Trophoblast cell (in vitro differentiated cells and primary cell): ENCODE data around the gene PPCDC.

Source experiments
- DNase-seq, 2 donors: peaks; one replicate each; pipeline ENCODE4 v3.0.0-alpha.2; 2016
- H2AFZ ChIP-seq: 2 replicates; pipeline ENCODE4 v1.6.1; 2013; ENCODE audit warnings: low read length, moderate library complexity, mild to moderate bottlenecking; ENCODE audit not compliant: insufficient read depth, poor library complexity
- H2AK5ac ChIP-seq: 2 replicates; pipeline ENCODE4 v1.6.1; 2013; ENCODE audit warnings: mild to moderate bottlenecking, low read length
- H2BK120ac ChIP-seq: 2 replicates; pipeline ENCODE4 v1.6.1; 2013; ENCODE audit warnings: low read length, mild to moderate bottlenecking, moderate library complexity; ENCODE audit not compliant: insufficient read depth, poor library complexity
- H2BK12ac ChIP-seq: 2 replicates; pipeline ENCODE4 v1.6.1; 2013; ENCODE audit warnings: mild to moderate bottlenecking, low read length, moderate library complexity
- H2BK5ac ChIP-seq: 2 replicates; pipeline ENCODE4 v1.6.1; 2013; ENCODE audit warnings: low read length, low read depth, moderate library complexity, mild to moderate bottlenecking; ENCODE audit not compliant: poor library complexity
- H3K14ac ChIP-seq: 2 replicates; pipeline ENCODE4 v1.6.1; 2013; ENCODE audit warnings: mild to moderate bottlenecking, low read length
- H3K18ac ChIP-seq: 2 replicates; pipeline ENCODE4 v1.6.1; 2013; ENCODE audit warnings: mild to moderate bottlenecking, low read length
- H3K23ac ChIP-seq: 2 replicates; pipeline ENCODE4 v1.6.1; 2013; ENCODE audit warnings: low read length
- H3K27ac ChIP-seq: 2 replicates; pipeline ENCODE4 v1.5.1; 2013; ENCODE audit warnings: low read depth, mild to moderate bottlenecking, inconsistent platforms, low read length, moderate library complexity
- H3K27me3 ChIP-seq: 2 replicates; pipeline ENCODE4 v1.6.1; 2013; ENCODE audit warnings: inconsistent platforms, mild to moderate bottlenecking, low read length, moderate library complexity; ENCODE audit not compliant: insufficient read depth
- H3K36me3 ChIP-seq, 2 experiments: 1 replicate in 1 of 2; 2 replicates in 1 of 2; pipeline ENCODE4 v1.6.1; 2013; ENCODE audit warnings: low read length in 2 of 2, mild to moderate bottlenecking in 2 of 2, moderate library complexity in 1 of 2; ENCODE audit not compliant: insufficient read depth in 2 of 2, control insufficient read depth in 1 of 2
- H3K4ac ChIP-seq: 2 replicates; pipeline ENCODE4 v1.6.1; 2013; ENCODE audit warnings: low read depth, mild to moderate bottlenecking, low read length, moderate library complexity
- H3K4me1 ChIP-seq, 2 experiments: 1 replicate in 1 of 2; 2 replicates in 1 of 2; pipeline ENCODE4 v1.6.1; 2013; ENCODE audit warnings: low read length in 2 of 2, mild to moderate bottlenecking in 2 of 2, moderate library complexity in 1 of 2; ENCODE audit not compliant: insufficient read depth in 2 of 2, control insufficient read depth in 1 of 2
- H3K4me2 ChIP-seq: 2 replicates; pipeline ENCODE4 v1.6.1; 2013; ENCODE audit warnings: inconsistent platforms, mild to moderate bottlenecking, low read length, moderate library complexity
- H3K4me3 ChIP-seq: 2 replicates; pipeline ENCODE4 v1.5.1; 2013; ENCODE audit warnings: mild to moderate bottlenecking, low read depth, low read length, inconsistent platforms
- H3K79me1 ChIP-seq: one replicate; pipeline ENCODE4 v1.6.1; 2013; ENCODE audit warnings: low read length
- H3K79me2 ChIP-seq: 2 replicates; pipeline ENCODE4 v1.6.1; 2013; ENCODE audit warnings: low read length, mild to moderate bottlenecking; ENCODE audit not compliant: control insufficient read depth, insufficient read depth, poor library complexity
- H3K9ac ChIP-seq: 2 replicates; pipeline ENCODE4 v1.6.1; 2013; ENCODE audit warnings: mild to moderate bottlenecking, low read length
- H3K9me3 ChIP-seq: 2 replicates; pipeline ENCODE4 v1.6.1; 2013; ENCODE audit warnings: low read depth, mild to moderate bottlenecking, control low read depth, inconsistent platforms, low read length; ENCODE audit not compliant: insufficient read depth
- H4K12ac ChIP-seq: 2 replicates; pipeline ENCODE4 v1.6.1; 2013; ENCODE audit warnings: low read depth, mild to moderate bottlenecking, low read length, moderate library complexity
- H4K8ac ChIP-seq: 2 replicates; pipeline ENCODE4 v1.6.1; 2013; ENCODE audit warnings: low read depth, mild to moderate bottlenecking, low read length, moderate library complexity
- H4K91ac ChIP-seq: one replicate; pipeline ENCODE4 v1.6.1; 2013; ENCODE audit warnings: low read depth, mild to moderate bottlenecking, low read length, moderate library complexity
- WGBS: extraction: QIAGEN DNeasy Blood & Tissue Kit; methylation state at CpG from one replicate; pipeline ENCODE4 v1.1.7; 2013; ENCODE audit warnings: missing lambda C conversion rate; ENCODE audit not compliant: insufficient read length, insufficient coverage; ENCODE audit errors: extremely low coverage; 5-methylcytosine and 5-hydroxymethylcytosine counted together

The PPCDC gene

GRCh38 chr15:75062706-75063105 lies 39.3 kb downstream of the PPCDC start:
- H3K14ac ChIP-seq = no peak overlapping the region
- WGBS = no CpG with 5 or more reads among the region's 3 CpGs
- no peaks in the 10 kb centered on the region for H3K36me3 ChIP-seq
- DNase-seq = no peak
- no peak overlapping the region for H3K4ac ChIP-seq
- no peak overlapping the region for H2AK5ac ChIP-seq
- no peak overlapping the region for H2BK12ac ChIP-seq
- no peak overlapping the region for H4K12ac ChIP-seq
- no peak overlapping the region for H2BK5ac ChIP-seq
- H3K18ac ChIP-seq = no peak overlapping the region
- no peak overlapping the region for H2AFZ ChIP-seq
- no peaks in the 10 kb centered on the region for H3K79me2 ChIP-seq
- H2BK120ac ChIP-seq = no peak overlapping the region
- no peak overlapping the region for H3K4me2 ChIP-seq
- no peaks in the 10 kb centered on the region for H3K79me1 ChIP-seq
- H4K8ac ChIP-seq = no peak overlapping the region
- no peaks in the 10 kb centered on the region for H3K27me3 ChIP-seq
- no peak overlapping the region for H3K4me3 ChIP-seq
- H3K4me1 ChIP-seq = peaks cover 9 to 15% of the 10 kb centered on the region in 2 experiments
- H3K9ac ChIP-seq = no peak overlapping the region
- H3K27ac ChIP-seq = no peak overlapping the region
- H4K91ac ChIP-seq = no peak overlapping the region
- no peak overlapping the region for H3K23ac ChIP-seq
- no peaks in the 10 kb centered on the region for H3K9me3 ChIP-seq

- no CpG with 5 or more reads among the region's 4 CpGs for WGBS
- H3K27ac ChIP-seq = no peak overlapping the region
Measured at GRCh38 chr15:75063338-75063737, 39.9 kb downstream of the PPCDC start.

GRCh38 chr15:75063889-75064288 lies 40.5 kb downstream of the PPCDC start:
- no CpG with 5 or more reads among the region's 9 CpGs for WGBS
- H3K4me2 ChIP-seq = no peak overlapping the region

More at GRCh38 chr15:75063338-75063737, 39.9 kb downstream of the PPCDC start:
- H2BK5ac ChIP-seq = no peak overlapping the region
- no peaks in the 10 kb centered on the region for H3K79me1 ChIP-seq
- no peak overlapping the region for H3K23ac ChIP-seq
- no peak overlapping the region for H2BK120ac ChIP-seq
- no peak overlapping the region for H4K91ac ChIP-seq
- no peak overlapping the region for H3K4ac ChIP-seq
- H3K36me3 ChIP-seq = no peaks in the 10 kb centered on the region
- no peak overlapping the region for H3K4me2 ChIP-seq
- no peaks in the 10 kb centered on the region for H3K27me3 ChIP-seq
- no peaks in the 10 kb centered on the region for H3K9me3 ChIP-seq
- no peak overlapping the region for H3K14ac ChIP-seq
- H3K4me3 ChIP-seq = no peak overlapping the region
- H4K8ac ChIP-seq = no peak overlapping the region
- peaks cover 4 to 9% of the 10 kb centered on the region in 2 experiments for H3K4me1 ChIP-seq
- no peak overlapping the region for H3K18ac ChIP-seq
- H3K79me2 ChIP-seq = no peaks in the 10 kb centered on the region
- H3K9ac ChIP-seq = no peak overlapping the region
- no peak overlapping the region for H2AFZ ChIP-seq
- H2AK5ac ChIP-seq = no peak overlapping the region
- no peak for DNase-seq
- no peak overlapping the region for H2BK12ac ChIP-seq
- no peak overlapping the region for H4K12ac ChIP-seq

GRCh38 chr15:75064846-75065245 lies 41.5 kb downstream of the PPCDC start:
- no peak for DNase-seq
- Histone ChIP-seq H4K8ac (no peak overlapping the region), H2BK120ac (no peak overlapping the region), H3K18ac (no peak overlapping the region), H2BK12ac (no peak overlapping the region), H3K79me1 (no peaks in the 10 kb centered on the region), H3K36me3 (no peaks in the 10 kb centered on the region), H3K4ac (no peak overlapping the region), H4K12ac (no peak overlapping the region), H3K4me2 (no peak overlapping the region), H2AK5ac (no peak overlapping the region), H3K14ac (no peak overlapping the region), H3K4me3 (no peak overlapping the region), H3K27me3 (no peaks in the 10 kb centered on the region), H3K27ac (no peak overlapping the region), H3K9ac (no peak overlapping the region), H4K91ac (no peak overlapping the region), H2BK5ac (no peak overlapping the region), H3K23ac (no peak overlapping the region), H3K79me2 (no peaks in the 10 kb centered on the region), H2AFZ (no peak overlapping the region), H3K9me3 (no peaks in the 10 kb centered on the region), H3K4me1 (peaks cover 0 to 5% of the 10 kb centered on the region in 2 experiments)
- WGBS = no CpG with 5 or more reads among the region's 2 CpGs

More at GRCh38 chr15:75063889-75064288, 40.5 kb downstream of the PPCDC start:
- H3K4me3 ChIP-seq = no peak overlapping the region
- H2BK120ac ChIP-seq = no peak overlapping the region
- no peak for DNase-seq
- H3K4me1 ChIP-seq = peaks cover 0 to 5% of the 10 kb centered on the region in 2 experiments
- no peak overlapping the region for H4K12ac ChIP-seq
- H2AK5ac ChIP-seq = no peak overlapping the region
- no peak overlapping the region for H3K18ac ChIP-seq
- no peak overlapping the region for H3K4ac ChIP-seq
- no peak overlapping the region for H3K14ac ChIP-seq
- no peaks in the 10 kb centered on the region for H3K36me3 ChIP-seq
- H3K79me1 ChIP-seq = no peaks in the 10 kb centered on the region
- no peaks in the 10 kb centered on the region for H3K9me3 ChIP-seq
- no peak overlapping the region for H2AFZ ChIP-seq
- H3K27ac ChIP-seq = no peak overlapping the region
- H3K27me3 ChIP-seq = no peaks in the 10 kb centered on the region
- H2BK5ac ChIP-seq = no peak overlapping the region
- H4K8ac ChIP-seq = no peak overlapping the region
- no peak overlapping the region for H2BK12ac ChIP-seq
- H3K9ac ChIP-seq = no peak overlapping the region
- no peaks in the 10 kb centered on the region for H3K79me2 ChIP-seq
- no peak overlapping the region for H4K91ac ChIP-seq
- no peak overlapping the region for H3K23ac ChIP-seq
